HepG2 (cell line): ENCODE results near the gene SYNC. TPM values are rescaled to one million over a fixed set of nuclear protein-coding genes. Genes with fewer than 3 reads are reported as not detected.

ENCODE experiments used
- BHLHE40 ChIP-seq: IDR thresholded peaks from 2 replicates; pipeline ENCODE4 v1.6.1; 2011; ENCODE audit warnings: low read length, improper control_type of control experiment
- DNMT3B ChIP-seq: conservative IDR thresholded peaks from 2 replicates; pipeline ENCODE4 v1.6.1; 2016; ENCODE audit warnings: missing biosample characterization, control low read depth
- DPF2 ChIP-seq: sonication (generic); formaldehyde crosslinking; IDR thresholded peaks from 2 replicates; pipeline ENCODE4 v1.4.0; 2020; ENCODE audit warnings: mild to moderate bottlenecking, low read depth, missing genetic modification reagents, borderline replicate concordance
- HNRNPUL1 ChIP-seq: fragments of 200-400 bp; formaldehyde crosslinking; IDR thresholded peaks from 2 replicates; pipeline ENCODE4 v1.6.1; 2017; ENCODE audit warnings: low read depth, mild to moderate bottlenecking, low read length, moderate library complexity
- KAT7 ChIP-seq: IDR thresholded peaks from 2 replicates; pipeline ENCODE4 v1.6.1; 2018; ENCODE audit warnings: borderline replicate concordance, missing compliant biosample characterization
- RNF219 ChIP-seq: sonication (generic); formaldehyde crosslinking; IDR thresholded peaks from 2 replicates; pipeline ENCODE4 v1.5.0; 2020; ENCODE audit warnings: mild to moderate bottlenecking, missing genetic modification reagents
- RORA ChIP-seq: sonication (generic); formaldehyde crosslinking; IDR thresholded peaks from 2 replicates; pipeline ENCODE4 v1.5.0; 2020; ENCODE audit warnings: mild to moderate bottlenecking, missing genetic modification reagents, moderate library complexity
- ZNF441 ChIP-seq: sonication (generic); formaldehyde crosslinking; IDR thresholded peaks from 2 replicates; pipeline ENCODE4 v1.7.0; 2021; ENCODE audit warnings: missing genetic modification reagents, borderline replicate concordance
- ZNF496 ChIP-seq: sonication (generic); formaldehyde crosslinking; IDR thresholded peaks from 2 replicates; pipeline ENCODE4 v1.8.1; 2023; ENCODE audit warnings: mild to moderate bottlenecking, moderate library complexity, missing genetic modification reagents; ENCODE audit not compliant: insufficient replicate concordance
- ZNF503 ChIP-seq: sonication (generic); formaldehyde crosslinking; IDR thresholded peaks from 2 replicates; pipeline ENCODE4 v1.4.0; 2020; ENCODE audit warnings: missing genetic modification reagents
- ZNF619 ChIP-seq: sonication (generic); formaldehyde crosslinking; IDR thresholded peaks from 2 replicates; pipeline ENCODE4 v1.4.0; 2020; ENCODE audit warnings: mild to moderate bottlenecking, missing genetic modification reagents
- polyA plus RNA-seq, 8 experiments: library from polyadenylated mRNA; depleted of rRNA in 3 of 8; stranded (reverse) in 7 of 8; unstranded in 1 of 8; fragments of >200 nt; fragmentation: Illumina TruSeq in 4 of 8; extraction: Trizol in 4 of 8; gene quantifications; 2 replicates each; pipeline versions ENCODE4 v1.2.1 to v1.2.3, GENCODE V29; 2011 to 2016; ENCODE audit warnings: low read depth in 4 of 8, missing spikeins in 1 of 8, mixed read lengths in 1 of 8; ENCODE audit not compliant: insufficient read depth in 1 of 8
- total RNA-seq, 5 experiments: library from RNA; depleted of rRNA; stranded (reverse); fragments of >200 nt; fragmentation: Illumina TruSeq; extraction: Trizol; gene quantifications; 2 replicates each; pipeline ENCODE4 v1.2.3, GENCODE V29; 2016; ENCODE audit warnings: low read depth in 1 of 5
- TF ChIP-seq, protein P1 (sequence below): IDR thresholded peaks from 2 replicates; pipeline ENCODE4 v1.6.1; 2016; ENCODE audit warnings: low read depth, borderline replicate concordance
- TF ChIP-seq, protein P2 (sequence below): sonication (generic); formaldehyde crosslinking; IDR thresholded peaks from 2 replicates; pipeline ENCODE4 v1.4.0; 2020; ENCODE audit warnings: low read depth, missing genetic modification reagents
- TF ChIP-seq, protein P3 (sequence below): sonication (generic); formaldehyde crosslinking; IDR thresholded peaks from 2 replicates; pipeline ENCODE4 v1.4.0; 2020; ENCODE audit warnings: missing genetic modification reagents, borderline replicate concordance

Gene SYNC
- total and polyA plus RNA-seq, 2 of the 13 experiments (the other 11 are each of a cell fraction or from before 2014, with no cell fraction given): 2.4 to 5.4 TPM

GRCh38 chr1:32742199-32742947 lies 39.8 kb upstream of the SYNC start (continued):
- TF ChIP-seq, protein P1, sequence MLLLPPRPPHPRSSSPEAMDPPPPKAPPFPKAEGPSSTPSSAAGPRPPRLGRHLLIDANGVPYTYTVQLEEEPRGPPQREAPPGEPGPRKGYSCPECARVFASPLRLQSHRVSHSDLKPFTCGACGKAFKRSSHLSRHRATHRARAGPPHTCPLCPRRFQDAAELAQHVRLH: no peak
- TF ChIP-seq BHLHE40: no peak
- TF ChIP-seq ZNF619 (CRISPR knock-in tag): no peak
- TF ChIP-seq DNMT3B (CRISPR knock-in tag): no peak
- TF ChIP-seq, protein P2, sequence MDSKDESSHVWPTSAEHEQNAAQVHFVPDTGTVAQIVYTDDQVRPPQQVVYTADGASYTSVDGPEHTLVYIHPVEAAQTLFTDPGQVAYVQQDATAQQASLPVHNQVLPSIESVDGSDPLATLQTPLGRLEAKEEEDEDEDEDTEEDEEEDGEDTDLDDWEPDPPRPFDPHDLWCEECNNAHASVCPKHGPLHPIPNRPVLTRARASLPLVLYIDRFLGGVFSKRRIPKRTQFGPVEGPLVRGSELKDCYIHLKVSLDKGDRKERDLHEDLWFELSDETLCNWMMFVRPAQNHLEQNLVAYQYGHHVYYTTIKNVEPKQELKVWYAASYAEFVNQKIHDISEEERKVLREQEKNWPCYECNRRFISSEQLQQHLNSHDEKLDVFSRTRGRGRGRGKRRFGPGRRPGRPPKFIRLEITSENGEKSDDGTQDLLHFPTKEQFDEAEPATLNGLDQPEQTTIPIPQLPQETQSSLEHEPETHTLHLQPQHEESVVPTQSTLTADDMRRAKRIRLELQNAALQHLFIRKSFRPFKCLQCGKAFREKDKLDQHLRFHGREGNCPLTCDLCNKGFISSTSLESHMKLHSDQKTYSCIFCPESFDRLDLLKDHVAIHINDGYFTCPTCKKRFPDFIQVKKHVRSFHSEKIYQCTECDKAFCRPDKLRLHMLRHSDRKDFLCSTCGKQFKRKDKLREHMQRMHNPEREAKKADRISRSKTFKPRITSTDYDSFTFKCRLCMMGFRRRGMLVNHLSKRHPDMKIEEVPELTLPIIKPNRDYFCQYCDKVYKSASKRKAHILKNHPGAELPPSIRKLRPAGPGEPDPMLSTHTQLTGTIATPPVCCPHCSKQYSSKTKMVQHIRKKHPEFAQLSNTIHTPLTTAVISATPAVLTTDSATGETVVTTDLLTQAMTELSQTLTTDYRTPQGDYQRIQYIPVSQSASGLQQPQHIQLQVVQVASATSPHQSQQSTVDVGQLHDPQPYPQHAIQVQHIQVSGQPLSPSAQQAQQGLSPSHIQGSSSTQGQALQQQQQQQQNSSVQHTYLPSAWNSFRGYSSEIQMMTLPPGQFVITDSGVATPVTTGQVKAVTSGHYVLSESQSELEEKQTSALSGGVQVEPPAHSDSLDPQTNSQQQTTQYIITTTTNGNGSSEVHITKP (CRISPR knock-in tag): no peak
- no peak for TF ChIP-seq RNF219 (CRISPR knock-in tag)
- 0 out of 2 replicates have a peak, but pooled peaks have one; percentile 55 for TF ChIP-seq ZNF441
- no peak for TF ChIP-seq ZNF503
- no peak for TF ChIP-seq DPF2 (CRISPR knock-in tag)
- no peak for TF ChIP-seq ZNF496 (CRISPR knock-in tag)
- peak; percentile 62; the same call in 1 of the 2 replicates for TF ChIP-seq KAT7 (CRISPR knock-in tag)
- no peak for TF ChIP-seq HNRNPUL1
- TF ChIP-seq RORA (CRISPR knock-in tag): no peak
- TF ChIP-seq, protein P3, sequence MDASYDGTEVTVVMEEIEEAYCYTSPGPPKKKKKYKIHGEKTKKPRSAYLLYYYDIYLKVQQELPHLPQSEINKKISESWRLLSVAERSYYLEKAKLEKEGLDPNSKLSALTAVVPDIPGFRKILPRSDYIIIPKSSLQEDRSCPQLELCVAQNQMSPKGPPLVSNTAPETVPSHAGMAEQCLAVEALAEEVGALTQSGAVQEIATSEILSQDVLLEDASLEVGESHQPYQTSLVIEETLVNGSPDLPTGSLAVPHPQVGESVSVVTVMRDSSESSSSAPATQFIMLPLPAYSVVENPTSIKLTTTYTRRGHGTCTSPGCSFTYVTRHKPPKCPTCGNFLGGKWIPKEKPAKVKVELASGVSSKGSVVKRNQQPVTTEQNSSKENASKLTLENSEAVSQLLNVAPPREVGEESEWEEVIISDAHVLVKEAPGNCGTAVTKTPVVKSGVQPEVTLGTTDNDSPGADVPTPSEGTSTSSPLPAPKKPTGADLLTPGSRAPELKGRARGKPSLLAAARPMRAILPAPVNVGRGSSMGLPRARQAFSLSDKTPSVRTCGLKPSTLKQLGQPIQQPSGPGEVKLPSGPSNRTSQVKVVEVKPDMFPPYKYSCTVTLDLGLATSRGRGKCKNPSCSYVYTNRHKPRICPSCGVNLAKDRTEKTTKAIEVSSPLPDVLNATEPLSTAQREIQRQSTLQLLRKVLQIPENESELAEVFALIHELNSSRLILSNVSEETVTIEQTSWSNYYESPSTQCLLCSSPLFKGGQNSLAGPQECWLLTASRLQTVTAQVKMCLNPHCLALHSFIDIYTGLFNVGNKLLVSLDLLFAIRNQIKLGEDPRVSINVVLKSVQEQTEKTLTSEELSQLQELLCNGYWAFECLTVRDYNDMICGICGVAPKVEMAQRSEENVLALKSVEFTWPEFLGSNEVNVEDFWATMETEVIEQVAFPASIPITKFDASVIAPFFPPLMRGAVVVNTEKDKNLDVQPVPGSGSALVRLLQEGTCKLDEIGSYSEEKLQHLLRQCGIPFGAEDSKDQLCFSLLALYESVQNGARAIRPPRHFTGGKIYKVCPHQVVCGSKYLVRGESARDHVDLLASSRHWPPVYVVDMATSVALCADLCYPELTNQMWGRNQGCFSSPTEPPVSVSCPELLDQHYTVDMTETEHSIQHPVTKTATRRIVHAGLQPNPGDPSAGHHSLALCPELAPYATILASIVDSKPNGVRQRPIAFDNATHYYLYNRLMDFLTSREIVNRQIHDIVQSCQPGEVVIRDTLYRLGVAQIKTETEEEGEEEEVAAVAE: no peak
